ENCODE results near the gene PSMD6. TPM values are rescaled to one million over a fixed set of nuclear protein-coding genes. Genes with fewer than 3 reads are reported as not detected.

Gene PSMD6
- total RNA-seq, 1 donor from 2014 or later: 65.0 TPM

DNA sequence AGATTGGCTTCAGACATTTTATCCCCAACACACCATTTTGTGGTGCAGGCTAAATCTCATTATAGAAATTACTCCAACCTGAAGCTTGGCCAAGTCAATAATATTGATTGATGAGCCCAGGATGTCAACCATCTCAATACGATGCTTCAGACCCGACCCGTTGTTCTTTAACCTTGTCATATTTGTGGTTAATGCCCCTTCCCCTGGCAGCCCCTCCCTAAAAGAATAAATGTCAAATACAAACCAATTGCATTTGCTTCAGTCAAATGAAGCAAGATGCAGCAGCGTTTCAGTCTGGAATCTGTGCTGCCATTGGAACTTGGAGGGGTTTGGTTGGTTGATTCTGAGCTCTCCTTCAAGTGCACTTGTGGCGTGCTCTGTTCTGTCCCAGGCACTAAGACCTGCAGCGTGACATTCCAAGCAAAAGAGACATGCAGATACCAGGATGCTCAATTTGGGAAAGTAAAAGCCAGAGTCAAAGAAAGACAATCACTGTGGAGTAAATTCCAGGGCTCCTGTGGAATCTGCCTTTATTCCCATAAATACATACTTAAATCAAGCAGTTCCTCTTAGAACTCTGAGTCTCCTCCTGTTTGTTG lies 23.8 kb upstream of the PSMD6 start:
- Mint-ChIP-seq H3K4me1 (ENCODE audit: low read depth) (peaks cover 16% of the 10 kb centered on the region), H3K27ac (ENCODE audit: unreplicated experiment) (peak overlapping the region; percentile 13), H3K4me3 (ENCODE audit: unreplicated experiment) (no peak overlapping the region), H3K36me3 (ENCODE audit: low read depth) (peaks cover 3% of the 10 kb centered on the region), H3K27me3 (ENCODE audit: low read depth) (no peaks in the 10 kb centered on the region), H3K9me3 (ENCODE audit: low read depth) (no peaks in the 10 kb centered on the region)
- TF ChIP-seq, protein P1, sequence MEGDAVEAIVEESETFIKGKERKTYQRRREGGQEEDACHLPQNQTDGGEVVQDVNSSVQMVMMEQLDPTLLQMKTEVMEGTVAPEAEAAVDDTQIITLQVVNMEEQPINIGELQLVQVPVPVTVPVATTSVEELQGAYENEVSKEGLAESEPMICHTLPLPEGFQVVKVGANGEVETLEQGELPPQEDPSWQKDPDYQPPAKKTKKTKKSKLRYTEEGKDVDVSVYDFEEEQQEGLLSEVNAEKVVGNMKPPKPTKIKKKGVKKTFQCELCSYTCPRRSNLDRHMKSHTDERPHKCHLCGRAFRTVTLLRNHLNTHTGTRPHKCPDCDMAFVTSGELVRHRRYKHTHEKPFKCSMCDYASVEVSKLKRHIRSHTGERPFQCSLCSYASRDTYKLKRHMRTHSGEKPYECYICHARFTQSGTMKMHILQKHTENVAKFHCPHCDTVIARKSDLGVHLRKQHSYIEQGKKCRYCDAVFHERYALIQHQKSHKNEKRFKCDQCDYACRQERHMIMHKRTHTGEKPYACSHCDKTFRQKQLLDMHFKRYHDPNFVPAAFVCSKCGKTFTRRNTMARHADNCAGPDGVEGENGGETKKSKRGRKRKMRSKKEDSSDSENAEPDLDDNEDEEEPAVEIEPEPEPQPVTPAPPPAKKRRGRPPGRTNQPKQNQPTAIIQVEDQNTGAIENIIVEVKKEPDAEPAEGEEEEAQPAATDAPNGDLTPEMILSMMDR (IDR thresholded peaks at IDR 0.05): no peak
- DNase-seq (ENCODE audit: low spot score): no peak

DNA sequence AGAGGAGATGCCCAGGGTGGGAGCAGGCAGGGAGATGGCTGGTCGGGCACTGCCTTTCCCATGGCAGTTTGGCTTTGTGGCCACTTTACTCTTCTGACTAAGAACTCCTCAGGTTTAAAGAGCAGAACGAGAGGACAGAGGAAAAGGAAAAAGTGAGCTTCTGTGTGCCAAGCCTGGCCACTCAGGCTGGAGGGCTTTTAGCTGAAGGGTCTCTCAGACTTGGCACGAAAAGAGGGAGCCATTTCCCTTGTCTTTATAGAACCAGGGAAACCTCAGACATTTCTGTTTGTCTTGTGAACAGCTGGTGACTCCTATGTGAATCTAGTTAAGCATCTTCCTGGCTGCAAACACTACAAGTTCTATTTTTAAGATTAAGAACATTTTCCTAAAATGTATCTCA lies 23.3 kb upstream of the PSMD6 start:
- Mint-ChIP-seq H3K36me3 (ENCODE audit: low read depth) (peaks cover 3% of the 10 kb centered on the region), H3K4me3 (ENCODE audit: unreplicated experiment) (no peak overlapping the region), H3K4me1 (ENCODE audit: low read depth) (peaks cover 16% of the 10 kb centered on the region), H3K27ac (ENCODE audit: unreplicated experiment) (no peak overlapping the region), H3K27me3 (ENCODE audit: low read depth) (no peaks in the 10 kb centered on the region), H3K9me3 (ENCODE audit: low read depth) (no peaks in the 10 kb centered on the region)
- TF ChIP-seq, protein P1 (IDR thresholded peaks at IDR 0.05): no peak
- no peak for DNase-seq (ENCODE audit: low spot score)

DNA sequence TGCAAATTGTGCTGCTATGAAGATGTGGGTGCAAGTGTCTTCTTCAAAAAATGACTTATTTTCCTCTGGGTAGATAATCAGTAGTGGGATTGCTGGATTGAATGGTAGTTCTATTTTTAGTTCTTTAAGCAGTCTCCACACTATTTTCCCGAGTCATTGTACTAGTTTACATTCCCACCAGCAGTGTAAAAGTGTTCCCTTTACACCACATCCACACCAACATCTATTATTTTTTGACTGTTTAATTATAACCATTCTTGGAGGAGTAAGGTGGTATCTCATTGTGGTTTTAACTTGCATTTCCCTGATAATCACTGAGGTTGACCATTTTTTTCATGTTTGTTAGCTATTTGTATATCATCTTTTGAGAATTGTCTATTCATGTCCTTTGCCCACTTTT lies 19.7 kb upstream of the PSMD6 start:
- TF ChIP-seq, protein P1 (IDR thresholded peaks at IDR 0.05): no peak
- H3K4me3 Mint-ChIP-seq (ENCODE audit: unreplicated experiment): no peak overlapping the region
- peaks cover 3% of the 10 kb centered on the region for H3K36me3 Mint-ChIP-seq (ENCODE audit: low read depth)

DNA sequence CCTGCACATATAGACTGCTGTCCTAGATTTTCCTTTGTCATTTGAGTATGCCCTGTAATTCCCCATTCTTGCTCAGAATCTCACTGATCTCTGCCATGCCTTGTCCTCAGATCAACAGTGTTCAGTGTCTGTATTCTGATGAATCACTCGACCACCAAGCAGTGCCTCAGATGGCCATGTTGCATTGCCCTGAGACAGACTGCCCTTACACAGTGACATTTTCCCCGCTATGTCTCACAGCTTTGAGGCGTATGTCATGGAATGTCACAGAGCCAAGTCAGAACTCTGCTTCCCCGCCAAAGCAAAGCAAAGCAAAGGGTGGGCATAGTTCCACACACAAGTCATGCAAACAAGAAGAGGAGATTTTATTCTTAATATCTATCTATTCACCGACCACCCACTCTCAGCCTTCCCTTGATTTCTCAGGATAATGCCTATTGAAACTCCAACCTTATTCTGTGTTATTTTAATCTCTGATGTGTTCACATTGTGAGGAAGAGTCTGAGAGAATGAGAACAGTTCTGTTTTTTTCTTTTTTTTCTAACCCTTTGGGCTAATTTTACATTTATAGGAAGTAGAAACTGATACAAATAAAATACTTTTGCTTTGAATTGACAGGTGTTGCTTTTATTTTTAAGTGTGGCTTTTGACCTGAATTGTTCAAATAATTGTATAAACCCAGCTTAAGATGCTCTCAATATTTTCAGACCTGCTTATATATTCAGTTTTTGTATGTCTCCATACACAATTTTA lies 16.9 kb upstream of the PSMD6 start:
- Mint-ChIP-seq H3K4me1 (ENCODE audit: low read depth) (peaks cover 7% of the 10 kb centered on the region), H3K4me3 (ENCODE audit: unreplicated experiment) (peak overlapping the region; percentile 31), H3K27me3 (ENCODE audit: low read depth) (no peaks in the 10 kb centered on the region), H3K9me3 (ENCODE audit: low read depth) (no peaks in the 10 kb centered on the region), H3K36me3 (ENCODE audit: low read depth) (peaks cover under 1% of the 10 kb centered on the region), H3K27ac (ENCODE audit: unreplicated experiment) (peak overlapping the region; percentile 53)
- TF ChIP-seq, protein P1 (IDR thresholded peaks at IDR 0.05): no peak
- DNase-seq (ENCODE audit: low spot score): no peak

More for the DNA sequence above, 19.7 kb upstream of the PSMD6 start:
- H3K27me3 Mint-ChIP-seq (ENCODE audit: low read depth): no peaks in the 10 kb centered on the region
- no peak overlapping the region for H3K27ac Mint-ChIP-seq (ENCODE audit: unreplicated experiment)
- H3K4me1 Mint-ChIP-seq (ENCODE audit: low read depth): peaks cover 17% of the 10 kb centered on the region
- DNase-seq (ENCODE audit: low spot score): no peak
- no peaks in the 10 kb centered on the region for H3K9me3 Mint-ChIP-seq (ENCODE audit: low read depth)

DNA sequence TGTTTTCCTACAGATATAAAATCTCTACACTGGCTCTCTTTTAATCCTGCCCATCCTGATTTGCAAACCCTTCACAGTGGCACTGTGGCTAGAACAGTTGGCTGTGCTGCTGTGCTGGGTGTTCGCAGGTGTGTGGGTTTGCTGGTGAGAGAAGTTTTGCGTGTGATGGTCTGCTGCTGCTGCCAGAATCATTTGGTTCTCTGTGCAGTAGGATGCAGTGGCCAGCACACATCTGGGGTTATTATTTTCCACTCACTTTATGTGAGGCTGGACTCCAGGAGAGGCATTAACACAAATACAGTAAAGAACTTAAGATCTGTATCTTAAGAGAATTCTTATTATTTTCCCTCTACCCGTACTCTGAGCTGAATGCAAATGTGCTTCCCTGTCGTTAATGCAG lies 16.0 kb upstream of the PSMD6 start:
- no peak for DNase-seq (ENCODE audit: low spot score)
- Mint-ChIP-seq H3K9me3 (ENCODE audit: low read depth) (peaks cover 2% of the 10 kb centered on the region), H3K27me3 (ENCODE audit: low read depth) (no peaks in the 10 kb centered on the region), H3K4me3 (ENCODE audit: unreplicated experiment) (no peak overlapping the region), H3K27ac (ENCODE audit: unreplicated experiment) (no peak overlapping the region), H3K4me1 (ENCODE audit: low read depth) (peaks cover 7% of the 10 kb centered on the region), H3K36me3 (ENCODE audit: low read depth) (peaks cover 2% of the 10 kb centered on the region)
- TF ChIP-seq, protein P1 (IDR thresholded peaks at IDR 0.05): no peak

Measured in chondrocyte (in vitro differentiated cells).